ENCODE measurements around the gene GIMAP1.
A peak's percentile ranks its signal among the peaks of the same experiment; 100 is the strongest.

Gene GIMAP1

DNA sequence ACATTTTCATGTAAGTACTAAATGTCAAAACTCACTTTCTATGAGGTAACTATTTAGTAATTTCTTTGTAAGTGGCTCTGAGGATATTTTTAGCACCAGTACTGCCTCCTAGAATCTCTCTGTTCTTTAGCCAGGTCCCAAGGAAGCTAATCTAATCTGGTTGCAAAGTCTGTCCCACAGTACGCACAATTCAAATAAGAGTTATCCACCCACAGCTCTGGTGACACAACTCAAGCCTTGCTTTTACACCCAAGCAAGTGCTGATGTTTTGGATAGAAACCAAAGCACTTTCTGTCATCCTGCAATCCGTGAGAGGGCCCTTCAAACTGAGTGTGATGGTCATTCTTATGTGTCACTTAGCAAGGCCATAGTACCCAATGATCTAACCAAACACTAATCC, 35.3 kb downstream of the GIMAP1 start:
- DNase-seq: no peak

DNA sequence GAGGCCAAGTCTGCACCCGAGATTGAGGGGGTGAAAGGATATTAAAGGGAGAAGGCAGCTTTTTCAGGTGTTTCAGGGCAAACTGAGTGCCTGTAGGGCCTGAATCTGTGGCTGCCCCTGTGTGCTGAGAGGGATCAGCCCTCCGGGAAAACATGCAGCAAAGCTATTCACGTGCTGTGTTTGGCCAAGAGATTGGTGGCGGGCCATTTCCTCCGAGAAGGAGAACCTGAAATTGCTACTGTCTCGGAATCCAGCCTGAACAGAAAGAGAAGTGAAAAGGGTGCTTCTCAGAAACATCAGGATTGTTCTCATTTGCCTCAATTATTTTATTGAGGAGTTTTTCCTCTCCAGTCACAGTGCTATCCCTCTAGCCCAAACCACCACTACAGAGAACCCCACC, 36.8 kb downstream of the GIMAP1 start:
- no peak for DNase-seq

DNA sequence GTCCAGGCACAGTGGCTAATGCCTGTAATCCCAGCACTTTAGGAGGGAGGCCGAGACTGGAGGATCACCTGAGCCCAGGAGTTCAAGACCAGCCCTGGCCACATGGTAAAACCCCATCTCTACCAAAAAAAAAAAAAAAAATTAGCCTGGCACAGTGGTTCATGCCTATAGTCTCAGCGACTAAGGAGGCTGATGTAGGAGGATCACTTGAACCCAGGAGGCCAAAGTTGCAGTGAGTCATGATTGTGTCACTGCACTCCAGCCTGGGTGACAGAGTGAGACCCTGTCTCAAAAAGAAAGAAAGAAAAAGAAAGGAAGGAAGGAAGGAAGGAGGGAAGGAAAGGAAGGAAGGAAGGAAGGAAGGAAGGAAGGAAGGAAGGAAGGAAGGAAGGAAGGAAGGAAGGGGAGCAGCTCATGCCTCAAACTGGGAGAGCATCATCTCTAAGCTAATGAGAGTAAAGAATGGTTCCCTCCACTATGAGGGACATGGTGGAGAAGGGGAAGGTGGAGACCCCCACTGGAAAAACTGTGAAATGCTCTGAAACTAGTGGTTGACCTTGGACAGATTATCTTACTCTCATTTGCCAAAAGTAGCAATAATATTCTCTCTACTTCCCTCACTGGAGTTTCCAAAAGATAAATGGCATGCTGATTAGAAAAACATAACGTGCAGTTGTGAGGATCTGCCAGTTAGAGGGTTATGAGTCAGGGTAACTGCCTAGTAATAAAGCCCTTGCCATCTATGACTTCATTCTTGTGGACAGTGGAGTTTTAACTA, 37.6 kb downstream of the GIMAP1 start:
- DNase-seq: no peak

DNA sequence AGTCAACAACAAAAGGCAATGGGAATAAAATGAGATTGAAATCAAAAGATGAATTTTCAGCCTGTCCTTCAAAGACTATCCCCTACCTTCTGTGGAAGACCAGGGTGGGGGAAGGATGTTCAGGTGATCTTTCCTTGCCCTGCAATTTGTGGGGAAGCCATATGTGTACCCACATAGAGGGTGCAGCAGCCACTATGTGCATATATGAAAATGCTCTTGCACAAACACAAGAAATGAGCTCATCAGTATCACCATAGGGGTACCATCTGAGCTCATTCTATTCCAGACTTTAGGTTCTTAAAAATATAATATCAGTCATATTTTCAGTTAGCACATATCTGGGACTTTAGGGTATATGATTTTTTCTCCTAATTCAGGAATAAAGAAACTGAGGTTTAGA, 38.5 kb downstream of the GIMAP1 start:
- DNase-seq: no peak

DNA sequence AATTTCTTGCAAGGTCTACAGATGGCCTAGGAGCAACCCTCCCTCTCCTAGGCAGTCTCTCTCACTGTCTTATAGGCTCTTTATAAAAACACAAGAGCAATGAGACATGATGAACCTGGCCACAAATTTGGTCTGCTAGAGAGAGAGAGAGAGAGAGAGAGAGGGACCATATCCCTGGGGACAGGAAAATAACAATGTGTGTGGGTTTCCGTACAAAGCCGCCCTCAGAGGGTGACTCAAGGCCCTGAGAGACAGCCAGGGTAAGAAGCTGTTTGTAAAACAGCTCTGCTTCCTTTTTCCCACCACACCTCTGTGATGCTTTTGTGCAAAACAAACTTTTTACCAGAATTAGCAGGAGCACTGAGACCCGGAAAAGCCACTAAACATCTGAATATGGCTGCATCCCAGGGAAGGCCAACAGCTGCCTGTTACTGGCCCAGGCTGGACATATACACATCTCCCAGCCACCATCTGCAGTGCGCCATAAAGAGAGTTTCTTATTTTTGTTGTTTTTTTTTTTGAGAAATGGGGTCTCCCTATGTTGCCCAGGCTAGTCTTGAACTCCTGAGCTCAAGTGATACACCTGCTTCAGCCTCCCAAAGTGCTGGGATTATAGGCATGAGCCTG, 39.2 kb downstream of the GIMAP1 start:
- DNase-seq: peak; percentile 65

DNA sequence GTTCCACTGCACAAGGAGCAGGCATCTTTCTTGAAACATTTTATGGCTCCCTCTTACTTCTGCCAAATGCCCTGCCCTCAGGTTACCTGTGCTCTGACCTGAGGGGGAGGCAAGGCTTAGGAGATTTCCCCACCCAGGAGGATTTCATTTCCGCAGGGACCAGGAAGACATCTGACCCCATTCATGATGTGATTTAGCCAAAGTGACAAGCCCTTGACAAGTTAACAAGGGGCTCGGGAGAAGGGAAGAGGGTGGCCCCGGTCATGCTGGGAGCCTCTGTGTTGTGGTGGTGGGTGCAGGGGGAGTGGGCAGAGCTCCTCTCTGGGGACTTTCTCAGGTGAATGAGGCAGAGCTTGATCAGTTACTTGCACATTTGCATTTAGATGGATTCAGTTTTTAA, 39.8 kb downstream of the GIMAP1 start:
- no peak for DNase-seq

DNA sequence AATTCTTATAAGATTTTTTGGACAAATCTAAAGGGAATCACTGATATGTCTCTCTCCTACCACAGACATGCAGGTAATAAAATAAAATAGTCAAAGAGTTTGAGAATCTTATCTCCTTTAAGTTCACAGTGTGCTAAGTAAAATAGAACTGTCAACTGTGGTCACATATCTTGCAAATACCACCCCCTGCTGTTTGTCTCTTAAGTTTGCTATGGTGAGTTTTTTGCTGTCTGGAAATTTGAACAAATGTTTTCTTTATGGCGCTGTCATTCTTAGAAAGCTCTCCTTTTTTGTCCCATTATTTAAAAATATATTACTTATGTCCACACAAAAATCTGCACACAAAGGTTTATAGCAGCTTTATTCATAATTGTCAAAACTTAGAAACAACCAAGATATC, 40.4 kb downstream of the GIMAP1 start:
- DNase-seq: no peak

DNA sequence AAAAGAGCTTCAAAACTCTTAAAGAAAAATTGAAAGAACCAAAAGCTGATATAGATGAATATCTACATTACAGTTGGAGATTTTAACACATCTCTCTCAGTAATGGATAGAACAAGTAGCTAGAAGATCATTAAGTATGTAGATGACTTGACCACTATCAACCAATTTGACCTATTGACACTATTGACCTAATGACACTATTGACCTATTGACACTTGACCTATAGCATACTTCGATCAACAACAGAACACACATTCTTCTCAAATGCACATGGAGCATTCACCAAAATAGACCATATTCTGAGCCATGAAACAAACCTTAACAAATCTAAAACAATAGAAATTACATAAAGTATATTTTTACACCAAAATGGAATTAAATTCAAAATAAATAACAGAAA, 43.1 kb downstream of the GIMAP1 start:
- DNase-seq: no peak

DNA sequence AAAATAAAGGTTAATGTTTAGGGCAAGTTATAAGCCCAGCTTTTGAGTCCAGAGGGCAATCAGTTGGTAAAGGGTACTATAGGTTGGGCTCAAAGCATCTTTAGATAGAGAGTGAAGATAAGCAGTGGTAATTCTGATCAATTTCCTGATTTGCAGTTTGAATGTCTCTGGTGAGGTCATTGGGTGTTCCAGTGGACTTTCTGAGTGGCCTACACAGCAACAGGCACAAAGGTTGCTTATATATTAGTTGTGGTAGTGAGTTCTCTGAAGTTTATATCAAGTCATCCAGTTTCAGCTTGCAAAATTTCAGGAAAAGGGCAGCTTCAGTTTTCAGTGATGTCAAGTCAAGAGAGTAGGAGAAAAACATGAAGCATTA, 49.9 kb downstream of the GIMAP1 start:
- no peak for DNase-seq

DNA sequence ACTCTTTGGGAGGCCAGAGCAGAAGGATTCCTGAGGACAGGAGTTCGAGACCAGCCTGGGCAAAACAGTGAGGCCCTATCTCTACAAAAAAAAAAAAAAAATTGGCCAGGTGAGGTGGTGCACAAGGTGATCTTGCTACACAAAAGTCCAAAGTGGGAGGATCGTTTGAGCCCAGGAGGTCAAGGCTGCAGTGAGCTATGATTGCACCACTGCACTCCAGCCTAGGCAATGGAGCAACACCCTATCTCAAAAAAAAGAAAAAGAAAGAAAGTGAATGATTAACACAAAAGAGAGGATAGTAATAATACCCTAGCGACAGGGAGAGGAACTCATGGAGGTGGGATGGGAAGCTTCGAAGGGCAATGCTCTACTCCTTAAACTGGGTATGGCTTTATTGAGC, 53.4 kb downstream of the GIMAP1 start:
- DNase-seq: no peak
